ENCODE results near the gene PTX3.

The PTX3 gene

GRCh38 chr3:157427901-157428300 lies 8.7 kb upstream of the PTX3 start:
- no peak for DNase-seq

GRCh38 chr3:157428853-157429252 lies 7.8 kb upstream of the PTX3 start:
- no peak for DNase-seq

- DNase-seq, result no peak
These were observed 6.9 kb upstream of the PTX3 start for GRCh38 chr3:157429708-157430107.

GRCh38 chr3:157438194-157438730 lies 1.6 kb downstream of the PTX3 start:
- no peak for DNase-seq

- DNase-seq, result no peak
These were observed 4.5 kb downstream of the PTX3 start for GRCh38 chr3:157441102-157441624.

- no peak for DNase-seq
These were observed 6.1 kb downstream of the PTX3 start for GRCh38 chr3:157442729-157443128.

GRCh38 chr3:157443905-157444796 lies 7.5 kb downstream of the PTX3 start:
- no peak for DNase-seq

GRCh38 chr3:157444797-157445184 lies 8.1 kb downstream of the PTX3 start:
- DNase-seq, result no peak

GRCh38 chr3:157445857-157446256 lies 9.2 kb downstream of the PTX3 start:
- no peak for DNase-seq

GRCh38 chr3:157447026-157447694 lies 10.5 kb downstream of the PTX3 start:
- no peak for DNase-seq

GRCh38 chr3:157452097-157452496 lies 15.4 kb downstream of the PTX3 start:
- DNase-seq, result no peak

GRCh38 chr3:157453824-157454223 lies 17.2 kb downstream of the PTX3 start:
- DNase-seq, result no peak

GRCh38 chr3:157459706-157460105 lies 23.1 kb downstream of the PTX3 start:
- no peak for DNase-seq

GRCh38 chr3:157460253-157460652 lies 23.6 kb downstream of the PTX3 start:
- no peak for DNase-seq

GRCh38 chr3:157463816-157464215 lies 27.2 kb downstream of the PTX3 start:
- DNase-seq, result no peak

GRCh38 chr3:157464321-157464720 lies 27.7 kb downstream of the PTX3 start:
- no peak for DNase-seq

GRCh38 chr3:157465741-157466140 lies 29.1 kb downstream of the PTX3 start:
- DNase-seq, result no peak

GRCh38 chr3:157467200-157467599 lies 30.6 kb downstream of the PTX3 start:
- no peak for DNase-seq

- DNase-seq, result no peak
These were observed 33.1 kb downstream of the PTX3 start for GRCh38 chr3:157469561-157470294.

- no peak for DNase-seq
These were observed 34.4 kb downstream of the PTX3 start for GRCh38 chr3:157471064-157471463.

GRCh38 chr3:157472648-157473047 lies 36.0 kb downstream of the PTX3 start:
- no peak for DNase-seq

GRCh38 chr3:157475921-157476414 lies 39.3 kb downstream of the PTX3 start:
- no peak for DNase-seq

- no peak for DNase-seq
These were observed 40.8 kb downstream of the PTX3 start for GRCh38 chr3:157477441-157477840.

Measured in CD4-positive, alpha-beta T cell treated with Interleukin-4 for 4 hours (primary cell).